ENCODE measurements around the gene MBOAT1.

Gene MBOAT1

GRCh38 chr6:20084411-20084810 is 127.9 kb downstream of the MBOAT1 start (continued):
- no peak for TF ChIP-seq ZNF274 (IDR thresholded peaks at IDR 0.05; ENCODE audit: low read length)
- TF ChIP-seq ZNF274 (tag by site-specific recombination; IDR thresholded peaks at IDR 0.05; ENCODE audit: borderline replicate concordance) = no peak
- TF ChIP-seq ZNF664 (tag by site-specific recombination; IDR thresholded peaks at IDR 0.05) = no peak
- TF ChIP-seq PRDM10 (tag by site-specific recombination; IDR thresholded peaks at IDR 0.05) = no peak
- no peak for TF ChIP-seq ZNF629 (tag by site-specific recombination; IDR thresholded peaks at IDR 0.05)
- no peak for TF ChIP-seq GLIS2 (tag by site-specific recombination; IDR thresholded peaks at IDR 0.05)
- TF ChIP-seq KLF7 (tag by site-specific recombination; IDR thresholded peaks at IDR 0.05; ENCODE audit: borderline replicate concordance) = no peak

- CTCF ChIA-PET = interaction anchor here (1.5 kb wide), 1 partner anchor 11 kb away, joined by 3 read pairs; no protein-coding TSS in a partner anchor
- no peak overlapping the region for H3K27ac ChIP-seq (ENCODE audit: extremely low read depth, low read depth, low read length)
- H3K36me3 ChIP-seq (ENCODE audit: control insufficient read depth in 2 of 2, insufficient read depth in 1 of 2, low read length in 2 of 2) = no peaks in the 10 kb centered on the region
- H3K4me1 ChIP-seq (ENCODE audit: control insufficient read depth, insufficient read depth, low read length) = no peaks in the 10 kb centered on the region
- H3K4me3 ChIP-seq (ENCODE audit: low read depth, low read length) = no peak overlapping the region
- H3K9me3 ChIP-seq (ENCODE audit: control insufficient read depth, insufficient read depth, low read depth, low read length) = no peaks in the 10 kb centered on the region
- TF ChIP-seq ZBTB20 (tag by site-specific recombination; IDR thresholded peaks at IDR 0.05) = no peak
- TF ChIP-seq HIC1 (tag by site-specific recombination; IDR thresholded peaks at IDR 0.05) = no peak
- TF ChIP-seq KLF1 (tag by site-specific recombination; IDR thresholded peaks at IDR 0.05) = no peak
- TF ChIP-seq ZNF350 (tag by site-specific recombination; IDR thresholded peaks at IDR 0.05) = no peak
- TF ChIP-seq ZFHX2 (tag by site-specific recombination; conservative IDR thresholded peaks at IDR 0.05) = no peak
- no peak for TF ChIP-seq ZNF341 (tag by site-specific recombination; IDR thresholded peaks at IDR 0.05; ENCODE audit: low read depth)
- no peak for TF ChIP-seq PATZ1 (tag by site-specific recombination; IDR thresholded peaks at IDR 0.05)
- TF ChIP-seq ZNF623 (tag by site-specific recombination; IDR thresholded peaks at IDR 0.05) = no peak
- no peak for TF ChIP-seq ZBTB48 (tag by site-specific recombination; IDR thresholded peaks at IDR 0.05)
- no peak for TF ChIP-seq ZNF596 (tag by site-specific recombination; IDR thresholded peaks at IDR 0.05)
- no peak for TF ChIP-seq ZBTB26 (tag by site-specific recombination; optimal IDR thresholded peaks at IDR 0.05)
- TF ChIP-seq ZNF202 (tag by site-specific recombination; IDR thresholded peaks at IDR 0.05; ENCODE audit: borderline replicate concordance) = no peak
- TF ChIP-seq ZNF280D (tag by site-specific recombination; IDR thresholded peaks at IDR 0.05) = no peak
- no peak for TF ChIP-seq ZNF324 (tag by site-specific recombination; IDR thresholded peaks at IDR 0.05)
- no peak for TF ChIP-seq ZNF747 (tag by site-specific recombination; IDR thresholded peaks at IDR 0.05)
- no peak for TF ChIP-seq GLIS1 (tag by site-specific recombination; IDR thresholded peaks at IDR 0.05)
- TF ChIP-seq ZNF121 (tag by site-specific recombination; IDR thresholded peaks at IDR 0.05) = no peak
- no peak for TF ChIP-seq ZNF521 (tag by site-specific recombination; IDR thresholded peaks at IDR 0.05)
- TF ChIP-seq ZNF23 (tag by site-specific recombination; IDR thresholded peaks at IDR 0.05; ENCODE audit: borderline replicate concordance) = no peak
- no peak for TF ChIP-seq ZNF140 (tag by site-specific recombination; IDR thresholded peaks at IDR 0.05)
- POLR2A ChIA-PET = no interaction called here
Observed at GRCh38 chr6:20071998-20072397, 140.3 kb downstream of the MBOAT1 start.

Measured in HEK293 (cell line).